GM13977 (cell line): ENCODE data around the gene CDH23.

Source experiments
- DNase-seq: peaks from one replicate; pipeline ENCODE4 v3.0.0; 2012; ENCODE audit warnings: low spot score
- CTCF ChIP-seq: IDR thresholded peaks from 2 replicates; pipeline ENCODE4 v1.5.1; 2012; ENCODE audit warnings: mild to moderate bottlenecking, control low read depth; ENCODE audit not compliant: insufficient read depth; ENCODE audit errors: extremely low read depth, missing control alignments
- in situ Hi-C: fragments of 300-500 bp; cut with MboI; formaldehyde crosslinking; loops from one replicate; pipeline ENCODE4 v1.12.0; 2022; ENCODE audit warnings: low sequenced_read_pairs, low pct_unique_long_range_greater_than_20kb, mixed read lengths, inconsistent platforms; ENCODE audit not compliant: unreplicated experiment

The CDH23 gene

GRCh38 chr10:71502851-71503250, 106.1 kb downstream of the CDH23 start:
- in situ Hi-C loops, result no loop called here
- no peak for TF ChIP-seq CTCF
- no peak for DNase-seq

- in situ Hi-C loops, result no loop called here
- no peak for DNase-seq
- TF ChIP-seq CTCF, result no peak
Observed at GRCh38 chr10:71504168-71504567, 107.4 kb downstream of the CDH23 start.

GRCh38 chr10:71504570-71504969, 107.8 kb downstream of the CDH23 start:
- TF ChIP-seq CTCF, result no peak
- in situ Hi-C loops, result no loop called here
- DNase-seq, result no peak

GRCh38 chr10:71505862-71506261, 109.1 kb downstream of the CDH23 start:
- no peak for DNase-seq
- in situ Hi-C loops, result no loop called here
- TF ChIP-seq CTCF, result no peak

- DNase-seq, result no peak
- no peak for TF ChIP-seq CTCF
- in situ Hi-C loops, result no loop called here
Observed at GRCh38 chr10:71509444-71509843, 112.7 kb downstream of the CDH23 start.

GRCh38 chr10:71511206-71511605, 114.5 kb downstream of the CDH23 start:
- DNase-seq, result no peak
- TF ChIP-seq CTCF, result no peak
- in situ Hi-C loops, result no loop called here

- in situ Hi-C loops, result no loop called here
- DNase-seq, result no peak
- TF ChIP-seq CTCF, result no peak
Observed at GRCh38 chr10:71512312-71512711, 115.6 kb downstream of the CDH23 start.
